Right atrium auricular region (tissue), 2 donors: ENCODE results near the gene PPT2. TPM values are rescaled to one million over a fixed set of nuclear protein-coding genes. Genes with fewer than 3 reads are reported as not detected.
A peak's percentile ranks its signal among the peaks of the same experiment; 100 is the strongest.
"Not testable (repeated sequence)": the region's sequence is repeated elsewhere in the genome, so short reads cannot be mapped to it uniquely, and the experiment has no call there.

Source experiments
- DNase-seq: peaks from one replicate; pipeline ENCODE4 v3.0.0-alpha.2; 2019; ENCODE audit warnings: low spot score
- H3K27ac ChIP-seq, 2 donors: fragments of 200-600 bp; sonication (generic); 1 replicate in 1 of 2; 2 replicates in 1 of 2; pipeline ENCODE4 v1.5.1; 2016 to 2019
- H3K27me3 ChIP-seq, 2 donors: fragments of 200-600 bp; sonication (generic); one replicate each; pipeline versions ENCODE4 v1.5.1 to v1.6.0; 2017 to 2019
- H3K36me3 ChIP-seq: fragments of 200-600 bp; sonication (generic); one replicate; pipeline ENCODE4 v1.5.1; 2016
- H3K4me1 ChIP-seq, 2 donors: fragments of 200-600 bp; sonication (generic); one replicate each; pipeline versions ENCODE4 v1.5.1 to v1.6.0; 2017 to 2019
- H3K4me3 ChIP-seq, 2 donors: fragments of 200-600 bp; sonication (generic); 1 replicate in 1 of 2; 2 replicates in 1 of 2; pipeline ENCODE4 v1.5.1; 2017 to 2019; ENCODE audit warnings: mild to moderate bottlenecking in 1 of 2, moderate library complexity in 1 of 2
- H3K9me3 ChIP-seq, 2 donors: fragments of 200-600 bp; sonication (generic); one replicate each; pipeline ENCODE4 v1.5.1; 2019
- CTCF ChIP-seq, 2 donors: fragments of 200-600 bp; sonication (generic); IDR thresholded peaks; one replicate each; pipeline ENCODE4 v1.5.1; 2019; ENCODE audit warnings: antibody characterized with exemption in 2 of 2
- total RNA-seq, 2 donors: library from RNA; depleted of rRNA; stranded (reverse); fragments of >200 nt; gene quantifications; one replicate each; pipeline ENCODE4 v1.1.0, GENCODE V29; 2016

PPT2 gene
- total RNA-seq, 2 donors from 2014 or later = 19.5 to 27.0 TPM

- peaks cover 38% of the 10 kb centered on the region for H3K36me3 ChIP-seq
- H3K4me1 ChIP-seq = peaks cover 0 to 67% of the 10 kb centered on the region in 2 donors
Measured at GRCh38 chr6:32181915-32182529, 28.1 kb downstream of the PPT2 start.

GRCh38 chr6:32182555-32182981 is 28.6 kb downstream of the PPT2 start:
- peaks cover 0 to 68% of the 10 kb centered on the region in 2 donors for H3K4me1 ChIP-seq

More at GRCh38 chr6:32181915-32182529, 28.1 kb downstream of the PPT2 start:
- Histone ChIP-seq H3K9me3 (no peaks in the 10 kb centered on the region), H3K27me3 (no peaks in the 10 kb centered on the region), H3K27ac (peak overlapping the region; percentile 10 to 90), H3K4me3 (no peak overlapping the region)
- DNase-seq = no peak
- TF ChIP-seq CTCF (IDR thresholded peaks at IDR 0.05) = no peak

GRCh38 chr6:32183030-32183429 is 29.1 kb downstream of the PPT2 start:
- H3K4me1 ChIP-seq = peaks cover 0 to 72% of the 10 kb centered on the region in 2 donors

More at GRCh38 chr6:32182555-32182981, 28.6 kb downstream of the PPT2 start:
- peaks cover 43% of the 10 kb centered on the region for H3K36me3 ChIP-seq
- DNase-seq = no peak
- H3K9me3 ChIP-seq = no peaks in the 10 kb centered on the region
- H3K27ac ChIP-seq = peak overlapping the region; percentile 69 to 90
- TF ChIP-seq CTCF (IDR thresholded peaks at IDR 0.05) = no peak
- no peaks in the 10 kb centered on the region for H3K27me3 ChIP-seq
- no peak overlapping the region for H3K4me3 ChIP-seq

GRCh38 chr6:32183483-32184083 is 29.6 kb downstream of the PPT2 start:
- Histone ChIP-seq H3K27ac (peak overlapping the region; percentile 69 to 90), H3K4me3 (no peak overlapping the region), H3K4me1 (peaks cover 0 to 78% of the 10 kb centered on the region in 2 donors), H3K9me3 (no peaks in the 10 kb centered on the region), H3K36me3 (peaks cover 47% of the 10 kb centered on the region), H3K27me3 (no peaks in the 10 kb centered on the region)
- DNase-seq = no peak
- TF ChIP-seq CTCF (IDR thresholded peaks at IDR 0.05) = no peak

More at GRCh38 chr6:32183030-32183429, 29.1 kb downstream of the PPT2 start:
- H3K27ac ChIP-seq = peak overlapping the region; percentile 69 to 90
- peaks cover 47% of the 10 kb centered on the region for H3K36me3 ChIP-seq
- H3K27me3 ChIP-seq = no peaks in the 10 kb centered on the region
- no peak overlapping the region for H3K4me3 ChIP-seq
- DNase-seq = no peak
- TF ChIP-seq CTCF (IDR thresholded peaks at IDR 0.05) = no peak
- no peaks in the 10 kb centered on the region for H3K9me3 ChIP-seq

GRCh38 chr6:32184084-32184640 is 30.2 kb downstream of the PPT2 start, which contains the start of gene AGER:
Gene AGER (minus strand): TSS chr6:32184253. CDS start chr6:32184222, 31 bp downstream.
- no peak for TF ChIP-seq CTCF (IDR thresholded peaks at IDR 0.05)
- no peaks in the 10 kb centered on the region for H3K9me3 ChIP-seq
- H3K36me3 ChIP-seq = peaks cover 47% of the 10 kb centered on the region
- H3K4me1 ChIP-seq = peaks cover 0 to 78% of the 10 kb centered on the region in 2 donors
- H3K27me3 ChIP-seq = no peaks in the 10 kb centered on the region
- peak within 1 kb of the TSS; percentile 90 to 99 for H3K27ac ChIP-seq
- no peak within 1 kb of the TSS for H3K4me3 ChIP-seq
- no peak for DNase-seq

- H3K27me3 ChIP-seq, H3K4me3 ChIP-seq, H3K9me3 ChIP-seq: not testable (repeated sequence)
- peak; percentile 97 for DNase-seq
- Histone ChIP-seq H3K36me3 (peaks cover 38% of the 10 kb centered on the region), H3K4me1 (peaks cover 0 to 73% of the 10 kb centered on the region in 2 donors), H3K27ac (peak overlapping the region; percentile 90 to 99)
Measured at GRCh38 chr6:32185681-32186131, 31.8 kb downstream of the PPT2 start.

GRCh38 chr6:32186151-32186840 is 32.4 kb downstream of the PPT2 start:
- H3K4me3 ChIP-seq, H3K9me3 ChIP-seq, DNase-seq, H3K27me3 ChIP-seq: not testable (repeated sequence)
- Histone ChIP-seq H3K4me1 (peaks cover 0 to 73% of the 10 kb centered on the region in 2 donors), H3K27ac (peak overlapping the region; percentile 90 to 99), H3K36me3 (peaks cover 33% of the 10 kb centered on the region)
